Smooth muscle cell (in vitro differentiated cells): ENCODE data around the gene CAPN13. TPM values are rescaled to one million over a fixed set of nuclear protein-coding genes. Genes with fewer than 3 reads are reported as not detected.

Experiments used
- DNase-seq: peaks from one replicate; lab custom pipeline; 2025; ENCODE audit not compliant: unreplicated experiment; lab: John Stamatoyannopoulos, UW
- H2AFZ ChIP-seq: fragments of 200-600 bp; sonication (generic); 2 replicates; pipeline ENCODE4 v1.6.0; 2016; ENCODE audit warnings: antibody characterized with exemption, low read depth, mild to moderate bottlenecking
- H3F3A ChIP-seq: fragments of 200-600 bp; sonication (generic); 2 replicates; pipeline ENCODE4 v1.6.0; 2017; ENCODE audit warnings: antibody characterized with exemption, low read depth
- H3K27ac ChIP-seq: fragments of 200-600 bp; sonication (generic); 2 replicates; pipeline ENCODE4 v1.5.1; 2016; ENCODE audit warnings: low read depth, mild to moderate bottlenecking
- H3K27me3 ChIP-seq: fragments of 200-600 bp; sonication (generic); 2 replicates; pipeline ENCODE4 v1.6.1; 2016; ENCODE audit warnings: low read depth, mild to moderate bottlenecking
- H3K36me3 ChIP-seq: fragments of 200-600 bp; sonication (generic); 2 replicates; pipeline ENCODE4 v1.5.1; 2016; ENCODE audit warnings: low read depth
- H3K4me1 ChIP-seq: fragments of 200-600 bp; sonication (generic); 2 replicates; pipeline ENCODE4 v1.5.1; 2016; ENCODE audit warnings: low read depth
- H3K4me2 ChIP-seq: fragments of 200-600 bp; sonication (generic); 2 replicates; pipeline ENCODE4 v1.6.0; 2016; ENCODE audit warnings: mild to moderate bottlenecking
- H3K4me3 ChIP-seq: fragments of 200-600 bp; sonication (generic); 2 replicates; pipeline ENCODE4 v1.5.1; 2016; ENCODE audit warnings: mild to moderate bottlenecking
- H3K79me2 ChIP-seq: fragments of 200-600 bp; sonication (generic); 2 replicates; pipeline ENCODE4 v1.6.0; 2016; ENCODE audit warnings: low read depth, mild to moderate bottlenecking
- H3K9ac ChIP-seq: fragments of 200-600 bp; sonication (generic); 2 replicates; pipeline ENCODE4 v1.6.0; 2016; ENCODE audit warnings: low read depth
- H3K9me3 ChIP-seq: fragments of 200-600 bp; sonication (generic); replicated peaks from 2 replicates; pipeline ENCODE4 v1.5.1; 2016; ENCODE audit warnings: low read depth
- H4K20me1 ChIP-seq: fragments of 200-600 bp; sonication (generic); 2 replicates; pipeline ENCODE4 v1.6.0; 2016; ENCODE audit warnings: low read depth
- CTCF ChIP-seq: fragments of 200-600 bp; sonication (generic); IDR thresholded peaks from 2 replicates; pipeline ENCODE4 v1.5.1; 2017; ENCODE audit warnings: borderline replicate concordance, mild to moderate bottlenecking, antibody characterized with exemption; ENCODE audit not compliant: insufficient read depth, poor library complexity, severe bottlenecking
- WGBS: methylation state at CpG from one replicate; pipeline ENCODE4 v1.1.7; 2016; ENCODE audit warnings: low lambda C conversion rate; 5-methylcytosine and 5-hydroxymethylcytosine counted together
- polyA plus RNA-seq: library from polyadenylated mRNA; unstranded; fragments of >200 nt; fragmentation: Nextera tagmentation; extraction: Ambion mirVana; gene quantifications from 2 replicates; pipeline ENCODE4 v1.2.1, GENCODE V29; 2016
- total RNA-seq: library from RNA; depleted of rRNA; stranded (reverse); fragments of >200 nt; gene quantifications from 2 replicates; pipeline ENCODE4 v1.2.3, GENCODE V29; 2014

The CAPN13 gene
- total and polyA plus RNA-seq, 2 experiments from 2014 or later = 0.04 to 0.40 TPM

- no peak overlapping the region for H2AFZ ChIP-seq
- no peaks in the 10 kb centered on the region for H3F3A ChIP-seq
- no peak overlapping the region for H3K9ac ChIP-seq
- H3K36me3 ChIP-seq = no peaks in the 10 kb centered on the region
- H3K27me3 ChIP-seq = no peaks in the 10 kb centered on the region
- no peaks in the 10 kb centered on the region for H3K79me2 ChIP-seq
- H3K4me3 ChIP-seq = no peak overlapping the region
- WGBS = 88% methylated on average over 3 of the region's 3 CpGs
- no peak for TF ChIP-seq CTCF
- no peaks in the 10 kb centered on the region for H3K9me3 ChIP-seq
- no peaks in the 10 kb centered on the region for H4K20me1 ChIP-seq
- no peak for DNase-seq
- H3K27ac ChIP-seq = no peak overlapping the region
- no peaks in the 10 kb centered on the region for H3K4me1 ChIP-seq
- no peak overlapping the region for H3K4me2 ChIP-seq
Measured at GRCh38 chr2:30684996-30685395, 122.2 kb downstream of the CAPN13 start.

GRCh38 chr2:30684516-30684915 lies 122.7 kb downstream of the CAPN13 start:
- TF ChIP-seq CTCF = no peak
- H3K36me3 ChIP-seq = no peaks in the 10 kb centered on the region
- no peak for DNase-seq
- no peak overlapping the region for H3K4me3 ChIP-seq
- no peak overlapping the region for H3K4me2 ChIP-seq
- no peaks in the 10 kb centered on the region for H3K79me2 ChIP-seq
- H3K27ac ChIP-seq = no peak overlapping the region
- no peak overlapping the region for H3K9ac ChIP-seq
- no peak overlapping the region for H2AFZ ChIP-seq
- no peaks in the 10 kb centered on the region for H3F3A ChIP-seq
- no peaks in the 10 kb centered on the region for H4K20me1 ChIP-seq
- H3K4me1 ChIP-seq = no peaks in the 10 kb centered on the region
- H3K27me3 ChIP-seq = no peaks in the 10 kb centered on the region
- 91% methylated on average over 5 of the region's 5 CpGs for whole genome bisulfite sequencing
- no peaks in the 10 kb centered on the region for H3K9me3 ChIP-seq

GRCh38 chr2:30684026-30684425 lies 123.2 kb downstream of the CAPN13 start:
- H3K27ac ChIP-seq = no peak overlapping the region
- no peaks in the 10 kb centered on the region for H3K36me3 ChIP-seq
- no peak overlapping the region for H3K4me2 ChIP-seq
- no peak overlapping the region for H3K4me3 ChIP-seq
- H3K9ac ChIP-seq = no peak overlapping the region
- H3K27me3 ChIP-seq = no peaks in the 10 kb centered on the region
- no peaks in the 10 kb centered on the region for H4K20me1 ChIP-seq
- H2AFZ ChIP-seq = no peak overlapping the region
- no peak for DNase-seq
- no peaks in the 10 kb centered on the region for H3K79me2 ChIP-seq
- WGBS = 91% methylated on average over 8 of the region's 8 CpGs
- no peaks in the 10 kb centered on the region for H3K4me1 ChIP-seq
- no peaks in the 10 kb centered on the region for H3F3A ChIP-seq
- TF ChIP-seq CTCF = no peak
- H3K9me3 ChIP-seq = no peaks in the 10 kb centered on the region

GRCh38 chr2:30683236-30683956 lies 123.8 kb downstream of the CAPN13 start:
- no peak overlapping the region for H3K4me3 ChIP-seq
- H3K36me3 ChIP-seq = no peaks in the 10 kb centered on the region
- H3K79me2 ChIP-seq = no peaks in the 10 kb centered on the region
- H3F3A ChIP-seq = no peaks in the 10 kb centered on the region
- H3K27me3 ChIP-seq = no peaks in the 10 kb centered on the region
- H3K4me1 ChIP-seq = no peaks in the 10 kb centered on the region
- no peak for TF ChIP-seq CTCF
- H3K27ac ChIP-seq = no peak overlapping the region
- no peaks in the 10 kb centered on the region for H4K20me1 ChIP-seq
- no peak overlapping the region for H2AFZ ChIP-seq
- no peak overlapping the region for H3K9ac ChIP-seq
- 93% methylated on average over 8 of the region's 8 CpGs for WGBS
- no peak overlapping the region for H3K4me2 ChIP-seq
- no peak for DNase-seq
- no peaks in the 10 kb centered on the region for H3K9me3 ChIP-seq
